ENCODE data around the gene C5. TPM values are rescaled to one million over a fixed set of nuclear protein-coding genes. Genes with fewer than 3 reads are reported as not detected.

C5 gene
- total and polyA plus RNA-seq, 2 donors (not counting 1 experiment from before 2014, with no cell fraction given) = 1.9 to 7.3 TPM

- TF ChIP-seq, protein P1, sequence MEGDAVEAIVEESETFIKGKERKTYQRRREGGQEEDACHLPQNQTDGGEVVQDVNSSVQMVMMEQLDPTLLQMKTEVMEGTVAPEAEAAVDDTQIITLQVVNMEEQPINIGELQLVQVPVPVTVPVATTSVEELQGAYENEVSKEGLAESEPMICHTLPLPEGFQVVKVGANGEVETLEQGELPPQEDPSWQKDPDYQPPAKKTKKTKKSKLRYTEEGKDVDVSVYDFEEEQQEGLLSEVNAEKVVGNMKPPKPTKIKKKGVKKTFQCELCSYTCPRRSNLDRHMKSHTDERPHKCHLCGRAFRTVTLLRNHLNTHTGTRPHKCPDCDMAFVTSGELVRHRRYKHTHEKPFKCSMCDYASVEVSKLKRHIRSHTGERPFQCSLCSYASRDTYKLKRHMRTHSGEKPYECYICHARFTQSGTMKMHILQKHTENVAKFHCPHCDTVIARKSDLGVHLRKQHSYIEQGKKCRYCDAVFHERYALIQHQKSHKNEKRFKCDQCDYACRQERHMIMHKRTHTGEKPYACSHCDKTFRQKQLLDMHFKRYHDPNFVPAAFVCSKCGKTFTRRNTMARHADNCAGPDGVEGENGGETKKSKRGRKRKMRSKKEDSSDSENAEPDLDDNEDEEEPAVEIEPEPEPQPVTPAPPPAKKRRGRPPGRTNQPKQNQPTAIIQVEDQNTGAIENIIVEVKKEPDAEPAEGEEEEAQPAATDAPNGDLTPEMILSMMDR (conservative IDR thresholded peaks at IDR 0.05 in 1 of 2, IDR thresholded peaks at IDR 0.05 in 1 of 2; ENCODE audit: low read depth in 1 of 2, low read length in 2 of 2) = no peak
- no peak for TF ChIP-seq EZH2 (IDR thresholded peaks at IDR 0.05; ENCODE audit: low read length, missing control alignments)
- no peaks in the 10 kb centered on the region for H3K79me2 ChIP-seq (ENCODE audit: control insufficient read depth, insufficient read depth, low read length)
- no peak overlapping the region for H2AFZ ChIP-seq (ENCODE audit: low read length)
- H3K9ac ChIP-seq (ENCODE audit: insufficient read depth, low read length) = no peak overlapping the region
- no peaks in the 10 kb centered on the region for H3K27me3 ChIP-seq (ENCODE audit: control insufficient read depth, insufficient read depth, low read length)
- H3K9me3 ChIP-seq (ENCODE audit: control insufficient read depth, insufficient read depth, low read depth, low read length) = no peaks in the 10 kb centered on the region
- H3K4me2 ChIP-seq (ENCODE audit: extremely low read depth, insufficient read depth, low read length) = no peak overlapping the region
- H3K4me1 ChIP-seq (ENCODE audit: control insufficient read depth, extremely low read depth, insufficient read depth, low read length) = no peaks in the 10 kb centered on the region
- DNase-seq (ENCODE audit: low read depth in 2 of 2) = no peak
- H3K36me3 ChIP-seq (ENCODE audit: control insufficient read depth, insufficient read depth, low read length) = no peaks in the 10 kb centered on the region
- H3K27ac ChIP-seq (ENCODE audit: insufficient read depth, low read length) = no peak overlapping the region
- no peak overlapping the region for H3K4me3 ChIP-seq (replicated peaks in 1 of 4; ENCODE audit: control extremely low read depth in 1 of 4, insufficient read depth in 1 of 4, low read depth in 3 of 4, low read length in 4 of 4)
- no peaks in the 10 kb centered on the region for H4K20me1 ChIP-seq (ENCODE audit: control insufficient read depth, extremely low read depth, insufficient read depth, low read length)
These were observed 98.0 kb downstream of the C5 start for GRCh38 chr9:120951960-120952618.

DNA sequence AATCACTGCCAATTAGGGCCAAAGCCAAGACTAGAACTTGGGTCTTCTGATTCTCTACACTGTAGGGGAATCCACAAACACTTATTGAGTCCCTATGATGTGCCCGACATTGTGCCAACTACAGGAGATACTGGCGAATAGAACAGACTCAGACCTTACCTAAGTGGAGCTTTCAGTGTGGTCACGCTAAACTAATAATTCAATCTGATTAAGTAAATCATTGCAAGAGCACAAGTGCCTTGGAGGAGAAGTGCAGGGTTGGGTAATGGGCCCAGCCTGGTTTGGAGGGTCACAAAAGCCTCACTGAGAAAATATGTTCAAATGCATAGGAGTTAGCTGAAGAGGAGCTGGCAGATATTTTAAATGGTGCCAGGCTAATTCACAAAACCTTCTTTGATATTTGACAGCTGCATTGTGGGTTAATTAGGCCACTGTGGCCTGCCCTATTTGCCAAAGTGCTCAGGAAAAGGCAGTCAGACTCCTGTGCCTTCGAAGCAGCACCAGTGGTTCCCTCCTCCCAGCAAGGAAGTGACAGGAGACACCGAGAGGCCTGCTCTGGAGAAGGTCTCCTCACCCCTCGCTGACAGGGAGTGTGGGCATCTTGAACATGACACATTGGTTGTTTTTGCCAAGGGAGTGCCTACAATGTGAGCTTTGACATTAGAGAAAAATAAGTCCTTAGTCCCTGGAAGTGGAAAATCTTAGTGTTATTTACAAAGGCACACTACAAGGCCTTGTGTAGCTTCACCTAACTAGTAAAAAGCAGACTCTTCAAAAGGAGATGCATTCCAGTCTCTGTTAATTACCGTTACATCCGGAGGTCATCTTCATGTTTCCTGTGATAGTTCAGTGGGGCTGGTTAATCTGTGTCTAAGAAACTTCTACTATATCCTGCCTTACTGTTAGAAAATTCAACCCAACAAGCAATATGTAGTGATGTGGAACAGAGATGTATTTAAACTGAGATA lies 99.4 kb downstream of the C5 start:
- Histone ChIP-seq H3K79me2 (ENCODE audit: control insufficient read depth, insufficient read depth, low read length) (no peaks in the 10 kb centered on the region), H2AFZ (ENCODE audit: low read length) (no peak overlapping the region)
- no peak for DNase-seq (ENCODE audit: low read depth in 2 of 2)

DNA sequence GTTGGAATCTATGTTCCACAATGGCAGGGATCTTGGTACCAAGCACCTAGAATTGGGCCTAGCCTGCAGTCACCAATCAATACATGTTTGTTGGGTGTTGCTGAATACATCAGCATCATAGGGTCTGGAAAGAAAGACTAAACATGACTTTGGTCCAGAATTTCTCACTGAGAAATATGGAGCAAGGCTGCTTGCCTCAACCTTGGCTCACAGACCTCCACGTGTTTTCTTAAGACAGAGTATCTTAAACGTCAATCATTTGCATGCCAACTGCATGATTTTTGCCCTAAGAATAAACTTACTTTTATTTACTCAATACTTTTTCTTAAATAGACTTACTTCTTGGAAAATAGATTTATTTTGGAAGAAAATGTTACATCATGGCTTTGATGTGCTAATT lies 100.8 kb downstream of the C5 start:
- Histone ChIP-seq H3K36me3 (ENCODE audit: control insufficient read depth, insufficient read depth, low read length) (no peaks in the 10 kb centered on the region), H3K9me3 (ENCODE audit: control insufficient read depth, insufficient read depth, low read depth, low read length) (no peaks in the 10 kb centered on the region), H3K4me3 (replicated peaks in 1 of 4; ENCODE audit: control extremely low read depth in 1 of 4, insufficient read depth in 1 of 4, low read depth in 3 of 4, low read length in 4 of 4) (no peak overlapping the region), H3K4me2 (ENCODE audit: extremely low read depth, insufficient read depth, low read length) (no peak overlapping the region), H3K79me2 (ENCODE audit: control insufficient read depth, insufficient read depth, low read length) (no peaks in the 10 kb centered on the region), H4K20me1 (ENCODE audit: control insufficient read depth, extremely low read depth, insufficient read depth, low read length) (no peaks in the 10 kb centered on the region), H2AFZ (ENCODE audit: low read length) (no peak overlapping the region), H3K9ac (ENCODE audit: insufficient read depth, low read length) (no peak overlapping the region), H3K27ac (ENCODE audit: insufficient read depth, low read length) (no peak overlapping the region), H3K27me3 (ENCODE audit: control insufficient read depth, insufficient read depth, low read length) (no peaks in the 10 kb centered on the region), H3K4me1 (ENCODE audit: control insufficient read depth, extremely low read depth, insufficient read depth, low read length) (peaks cover 7% of the 10 kb centered on the region)
- DNase-seq (ENCODE audit: low read depth in 2 of 2) = no peak
- TF ChIP-seq, protein P1 (conservative IDR thresholded peaks at IDR 0.05 in 1 of 2, IDR thresholded peaks at IDR 0.05 in 1 of 2; ENCODE audit: low read depth in 1 of 2, low read length in 2 of 2) = no peak
- TF ChIP-seq EZH2 (IDR thresholded peaks at IDR 0.05; ENCODE audit: low read length, missing control alignments) = no peak

More for the DNA sequence above, 99.4 kb downstream of the C5 start:
- no peak for TF ChIP-seq EZH2 (IDR thresholded peaks at IDR 0.05; ENCODE audit: low read length, missing control alignments)
- TF ChIP-seq, protein P1 (conservative IDR thresholded peaks at IDR 0.05 in 1 of 2, IDR thresholded peaks at IDR 0.05 in 1 of 2; ENCODE audit: low read depth in 1 of 2, low read length in 2 of 2) = no peak
- Histone ChIP-seq H3K9me3 (ENCODE audit: control insufficient read depth, insufficient read depth, low read depth, low read length) (no peaks in the 10 kb centered on the region), H3K27me3 (ENCODE audit: control insufficient read depth, insufficient read depth, low read length) (no peaks in the 10 kb centered on the region), H4K20me1 (ENCODE audit: control insufficient read depth, extremely low read depth, insufficient read depth, low read length) (no peaks in the 10 kb centered on the region), H3K27ac (ENCODE audit: insufficient read depth, low read length) (no peak overlapping the region), H3K4me2 (ENCODE audit: extremely low read depth, insufficient read depth, low read length) (no peak overlapping the region), H3K4me3 (replicated peaks in 1 of 4; ENCODE audit: control extremely low read depth in 1 of 4, insufficient read depth in 1 of 4, low read depth in 3 of 4, low read length in 4 of 4) (no peak overlapping the region), H3K9ac (ENCODE audit: insufficient read depth, low read length) (no peak overlapping the region), H3K4me1 (ENCODE audit: control insufficient read depth, extremely low read depth, insufficient read depth, low read length) (peaks cover 7% of the 10 kb centered on the region), H3K36me3 (ENCODE audit: control insufficient read depth, insufficient read depth, low read length) (no peaks in the 10 kb centered on the region)

Data from fibroblast of lung (primary cell).